CD4-positive, alpha-beta T cell treated with Interleukin-6 for 4 hours (primary cell): ENCODE results near the gene SMPD2.
A peak's percentile ranks its signal among the peaks of the same experiment; 100 is the strongest.

Experiments
- DNase-seq: peaks from one replicate; pipeline ENCODE4 v3.0.0-alpha.2; 2020; ENCODE audit warnings: mixed read lengths

SMPD2 gene

GRCh38 chr6:109461733-109462526 is 21.4 kb downstream of the SMPD2 start:
- DNase-seq = no peak

GRCh38 chr6:109465772-109466171 is 25.2 kb downstream of the SMPD2 start:
- DNase-seq = no peak

- no peak for DNase-seq
These were observed 25.8 kb downstream of the SMPD2 start for GRCh38 chr6:109466212-109466923.

- DNase-seq = no peak
These were observed 27.2 kb downstream of the SMPD2 start for GRCh38 chr6:109467696-109468095.

GRCh38 chr6:109469591-109470189 is 29.2 kb downstream of the SMPD2 start:
- no peak for DNase-seq

- no peak for DNase-seq
These were observed 30.7 kb downstream of the SMPD2 start for GRCh38 chr6:109471105-109471810.

GRCh38 chr6:109472132-109472995 is 31.8 kb downstream of the SMPD2 start:
- no peak for DNase-seq

GRCh38 chr6:109473120-109473519 is 32.6 kb downstream of the SMPD2 start:
- no peak for DNase-seq

- no peak for DNase-seq
These were observed 34.5 kb downstream of the SMPD2 start for GRCh38 chr6:109474995-109475394.

GRCh38 chr6:109475625-109476024 is 35.1 kb downstream of the SMPD2 start:
- DNase-seq = no peak

- DNase-seq = no peak
These were observed 36.7 kb downstream of the SMPD2 start for GRCh38 chr6:109477184-109477583.

GRCh38 chr6:109477725-109478124 is 37.2 kb downstream of the SMPD2 start:
- DNase-seq = no peak

- no peak for DNase-seq
These were observed 37.8 kb downstream of the SMPD2 start for GRCh38 chr6:109478222-109478805.

- DNase-seq = no peak
These were observed 38.5 kb downstream of the SMPD2 start for GRCh38 chr6:109478841-109479624.

GRCh38 chr6:109480993-109481480 is 40.5 kb downstream of the SMPD2 start:
- no peak for DNase-seq

- peak; percentile 95 for DNase-seq
These were observed 42.6 kb downstream of the SMPD2 start, which contains the start of gene ZBTB24 for GRCh38 chr6:109482905-109483734. ZBTB24 (minus strand) TSS chr6:109483219; CDS start chr6:109482026, 1,193 bp downstream.

GRCh38 chr6:109483735-109484057 is 43.2 kb downstream of the SMPD2 start:
- DNase-seq = no peak

GRCh38 chr6:109484122-109484521 is 43.6 kb downstream of the SMPD2 start:
- no peak for DNase-seq

- DNase-seq = no peak
These were observed 44.9 kb downstream of the SMPD2 start for GRCh38 chr6:109485266-109485935.
